ENCODE data around the gene IFNL1.
"Not testable (repeated sequence)": the region's sequence is repeated elsewhere in the genome, so short reads cannot be mapped to it uniquely, and the experiment has no call there.

IFNL1 gene

GRCh38 chr19:39263912-39264305, 32.3 kb upstream of the IFNL1 start:
- TF ChIP-seq, protein P1, sequence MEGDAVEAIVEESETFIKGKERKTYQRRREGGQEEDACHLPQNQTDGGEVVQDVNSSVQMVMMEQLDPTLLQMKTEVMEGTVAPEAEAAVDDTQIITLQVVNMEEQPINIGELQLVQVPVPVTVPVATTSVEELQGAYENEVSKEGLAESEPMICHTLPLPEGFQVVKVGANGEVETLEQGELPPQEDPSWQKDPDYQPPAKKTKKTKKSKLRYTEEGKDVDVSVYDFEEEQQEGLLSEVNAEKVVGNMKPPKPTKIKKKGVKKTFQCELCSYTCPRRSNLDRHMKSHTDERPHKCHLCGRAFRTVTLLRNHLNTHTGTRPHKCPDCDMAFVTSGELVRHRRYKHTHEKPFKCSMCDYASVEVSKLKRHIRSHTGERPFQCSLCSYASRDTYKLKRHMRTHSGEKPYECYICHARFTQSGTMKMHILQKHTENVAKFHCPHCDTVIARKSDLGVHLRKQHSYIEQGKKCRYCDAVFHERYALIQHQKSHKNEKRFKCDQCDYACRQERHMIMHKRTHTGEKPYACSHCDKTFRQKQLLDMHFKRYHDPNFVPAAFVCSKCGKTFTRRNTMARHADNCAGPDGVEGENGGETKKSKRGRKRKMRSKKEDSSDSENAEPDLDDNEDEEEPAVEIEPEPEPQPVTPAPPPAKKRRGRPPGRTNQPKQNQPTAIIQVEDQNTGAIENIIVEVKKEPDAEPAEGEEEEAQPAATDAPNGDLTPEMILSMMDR (IDR thresholded peaks at IDR 0.05; ENCODE audit: low read length, missing control alignments), result no peak
- no peak overlapping the region for H3K4me3 ChIP-seq (replicated peaks; ENCODE audit: low read depth, low read length)
- DNase-seq (ENCODE audit: low read depth), result no peak

DNA sequence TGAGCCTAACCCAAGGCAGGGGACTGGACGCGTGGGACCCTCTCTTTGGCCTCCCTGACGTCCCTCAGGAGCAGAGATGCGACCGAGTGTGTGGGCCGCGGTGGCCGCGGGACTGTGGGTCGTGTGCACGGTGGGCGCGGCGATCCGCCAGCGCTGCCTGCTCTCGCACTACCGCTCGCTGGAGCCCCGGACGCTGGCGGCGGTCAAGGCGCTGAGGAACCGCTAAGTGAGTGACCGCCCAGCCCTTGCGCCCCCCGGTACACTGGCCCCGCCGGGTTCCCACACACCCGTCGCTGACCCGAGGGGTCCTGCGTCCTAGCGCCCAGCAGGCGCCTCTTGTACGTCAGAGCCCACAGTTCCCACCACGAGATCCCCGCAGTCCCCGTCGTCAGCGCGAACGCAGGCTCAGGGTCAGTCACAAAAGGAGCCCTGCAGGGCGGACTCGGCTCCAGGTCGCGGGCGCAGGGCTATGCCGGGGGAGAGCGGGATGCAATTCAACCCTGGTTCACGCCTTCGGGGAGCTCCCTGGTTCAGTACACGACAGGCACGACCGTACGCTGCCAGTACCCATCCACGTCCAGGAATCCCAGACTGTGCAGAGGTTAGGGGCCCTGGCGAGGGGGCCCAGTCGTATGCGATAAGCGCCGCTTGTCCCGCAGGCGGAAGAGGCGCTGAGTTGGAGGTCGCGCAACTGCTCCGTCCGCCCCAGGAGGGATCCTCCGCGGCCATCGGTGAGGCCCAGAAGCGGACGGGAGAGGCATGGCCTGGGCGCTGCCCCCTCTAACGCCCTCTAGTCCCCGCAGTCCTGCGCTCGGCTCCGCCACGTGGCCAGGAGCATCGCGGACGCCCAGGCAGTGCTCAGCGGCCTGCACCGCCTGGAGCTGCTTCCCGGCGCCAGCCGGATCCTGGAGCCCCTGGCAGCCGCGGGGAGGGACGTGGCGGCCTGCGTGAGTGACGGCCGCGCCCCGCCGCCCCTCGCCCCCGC, 31.6 kb upstream of the IFNL1 start:
- DNase-seq (ENCODE audit: low read depth), result peak; percentile 9
- TF ChIP-seq, protein P1 (IDR thresholded peaks at IDR 0.05; ENCODE audit: low read length, missing control alignments), result no peak
- no peak overlapping the region for H3K4me3 ChIP-seq (replicated peaks; ENCODE audit: low read depth, low read length)

DNA sequence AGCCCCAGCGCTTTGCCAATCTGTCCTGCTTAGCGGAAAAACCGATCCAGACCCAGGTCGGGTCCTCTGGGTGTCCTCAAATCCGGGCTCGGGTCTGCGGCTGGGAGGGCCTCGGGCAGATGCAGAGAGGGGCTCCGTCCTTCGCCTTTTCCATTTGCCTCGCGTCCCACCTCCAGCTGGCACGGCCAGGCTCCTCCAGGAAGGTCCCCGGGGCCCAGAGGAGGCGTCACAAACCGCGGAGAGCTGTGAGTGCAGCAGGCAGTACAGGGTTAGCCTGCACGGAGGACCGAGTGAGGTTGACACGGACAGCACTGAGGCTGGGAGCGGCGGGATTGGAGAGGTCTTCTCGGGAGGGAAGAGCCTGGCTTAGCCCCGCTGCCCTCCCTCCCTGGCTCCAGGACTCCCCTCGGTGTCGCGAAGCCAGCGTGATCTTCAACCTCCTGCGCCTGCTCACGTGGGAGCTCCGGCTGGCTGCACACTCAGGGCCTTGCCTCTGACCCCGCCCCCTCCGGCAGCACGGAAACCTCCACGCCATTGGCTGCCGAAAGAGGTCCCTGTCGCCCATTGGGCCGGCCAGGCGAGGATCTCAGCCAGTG, 30.8 kb upstream of the IFNL1 start:
- TF ChIP-seq, protein P1 (IDR thresholded peaks at IDR 0.05; ENCODE audit: low read length, missing control alignments), result no peak
- DNase-seq (ENCODE audit: low read depth), result no peak
- H3K4me3 ChIP-seq (replicated peaks; ENCODE audit: low read depth, low read length), result no peak overlapping the region

- DNase-seq (ENCODE audit: low read depth); H3K4me3 ChIP-seq (replicated peaks; ENCODE audit: low read depth, low read length): not testable (repeated sequence)
Measured at GRCh38 chr19:39268085-39268484, 28.1 kb upstream of the IFNL1 start, which contains the start of gene IFNL2. Gene IFNL2, plus strand, starts transcription at chr19:39268396. Its CDS starts 173 bp downstream, at chr19:39268569.

- DNase-seq (ENCODE audit: low read depth); H3K4me3 ChIP-seq (replicated peaks; ENCODE audit: low read depth, low read length): not testable (repeated sequence)
Measured at GRCh38 chr19:39268531-39269223, 27.5 kb upstream of the IFNL1 start.

DNA sequence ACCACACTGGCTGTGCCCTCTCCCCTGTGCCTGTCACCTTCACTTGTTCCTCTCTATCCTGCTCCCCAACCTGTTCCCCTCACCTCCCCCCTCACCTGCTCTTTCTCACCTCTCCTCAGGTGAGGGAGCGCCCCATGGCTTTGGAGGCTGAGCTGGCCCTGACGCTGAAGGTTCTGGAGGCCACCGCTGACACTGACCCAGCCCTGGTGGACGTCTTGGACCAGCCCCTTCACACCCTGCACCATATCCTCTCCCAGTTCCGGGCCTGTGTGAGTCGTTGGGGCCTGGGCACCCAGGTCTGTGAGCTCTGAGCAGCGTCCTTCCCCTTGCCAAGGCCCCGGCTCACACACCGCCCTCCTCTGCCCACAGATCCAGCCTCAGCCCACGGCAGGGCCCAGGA, 26.8 kb upstream of the IFNL1 start:
- H3K4me3 ChIP-seq (replicated peaks; ENCODE audit: low read depth, low read length); DNase-seq (ENCODE audit: low read depth): not testable (repeated sequence)

DNA sequence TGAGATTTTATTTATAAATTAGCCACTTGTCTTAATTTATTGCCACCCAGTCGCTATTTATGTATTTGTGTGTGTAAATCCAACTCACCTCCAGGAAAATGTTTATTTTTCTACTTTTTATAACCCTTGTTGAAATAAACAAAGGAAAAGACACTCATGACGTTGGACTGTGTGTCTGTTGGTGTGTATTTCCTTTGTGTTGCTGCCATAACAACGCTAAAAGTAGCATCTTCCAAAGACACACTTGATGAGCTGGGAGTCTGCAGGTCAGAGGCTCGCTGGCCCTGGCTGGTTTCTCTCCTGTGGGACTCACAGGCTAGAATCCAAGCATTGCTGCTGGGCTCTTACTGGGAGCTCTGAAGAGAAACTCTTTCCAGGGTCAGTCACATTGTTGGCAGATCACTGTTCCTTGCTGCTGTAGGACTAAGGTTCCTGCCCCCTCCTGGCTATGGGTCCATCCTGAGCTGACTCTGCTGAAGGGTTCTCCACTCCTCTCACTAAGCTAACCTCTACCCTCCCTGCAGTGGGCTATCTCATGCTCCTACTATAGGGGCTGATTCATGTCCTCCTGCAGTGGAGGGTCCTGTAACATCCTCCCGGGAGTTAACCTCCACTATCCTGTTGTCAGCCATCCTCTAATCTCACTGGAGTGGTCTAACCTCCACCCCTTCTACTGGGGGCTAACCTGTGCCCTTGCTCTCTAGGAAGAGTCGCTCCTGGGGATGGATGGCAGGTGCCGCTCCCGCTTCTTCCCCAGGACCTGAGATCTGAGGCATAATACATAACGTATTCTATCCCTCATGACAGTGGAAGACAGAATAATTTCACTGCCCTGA, 26.0 kb upstream of the IFNL1 start:
- H3K4me3 ChIP-seq (replicated peaks; ENCODE audit: low read depth, low read length), result no peak overlapping the region
- TF ChIP-seq, protein P1 (IDR thresholded peaks at IDR 0.05; ENCODE audit: low read length, missing control alignments), result no peak
- peak; percentile 10 for DNase-seq (ENCODE audit: low read depth)

GRCh38 chr19:39273859-39274258, 22.3 kb upstream of the IFNL1 start:
- not testable (repeated sequence) for H3K4me3 ChIP-seq (replicated peaks; ENCODE audit: low read depth, low read length); DNase-seq (ENCODE audit: low read depth)
